IPS-18a (cell line): ENCODE data around the gene TMCC1.
"Not testable (repeated sequence)": the region's sequence is repeated elsewhere in the genome, so short reads cannot be mapped to it uniquely, and the experiment has no call there.

Experiments used
- H3K27ac ChIP-seq: one replicate; pipeline ENCODE4 v1.5.1; 2013; ENCODE audit warnings: low read length
- H3K27me3 ChIP-seq: one replicate; pipeline ENCODE4 v1.6.1; 2013; ENCODE audit warnings: mild to moderate bottlenecking, low read length; ENCODE audit not compliant: control insufficient read depth, insufficient read depth
- H3K36me3 ChIP-seq: one replicate; pipeline ENCODE4 v1.6.1; 2013; ENCODE audit warnings: low read depth, low read length; ENCODE audit not compliant: control insufficient read depth
- H3K4me1 ChIP-seq: one replicate; pipeline ENCODE4 v1.6.1; 2013; ENCODE audit warnings: low read depth, low read length; ENCODE audit not compliant: control insufficient read depth
- H3K4me3 ChIP-seq: one replicate; pipeline ENCODE4 v1.5.1; 2013; ENCODE audit warnings: low read length
- H3K9ac ChIP-seq: one replicate; pipeline ENCODE4 v1.6.1; 2013; ENCODE audit warnings: mild to moderate bottlenecking, low read length, moderate library complexity
- H3K9me3 ChIP-seq: one replicate; pipeline ENCODE4 v1.6.1; 2013; ENCODE audit warnings: low read depth, low read length; ENCODE audit not compliant: control insufficient read depth

Gene TMCC1

GRCh38 chr3:129617381-129618185 lies 275.9 kb downstream of the TMCC1 start:
- H3K36me3 ChIP-seq = no peaks in the 10 kb centered on the region
- no peak overlapping the region for H3K4me3 ChIP-seq
- no peaks in the 10 kb centered on the region for H3K27me3 ChIP-seq
- no peak overlapping the region for H3K9ac ChIP-seq
- H3K4me1 ChIP-seq = no peaks in the 10 kb centered on the region
- H3K27ac ChIP-seq = no peak overlapping the region
- H3K9me3 ChIP-seq = no peaks in the 10 kb centered on the region

GRCh38 chr3:129616713-129617112 lies 276.8 kb downstream of the TMCC1 start:
- H3K9me3 ChIP-seq = no peaks in the 10 kb centered on the region
- H3K27ac ChIP-seq = no peak overlapping the region
- no peak overlapping the region for H3K4me3 ChIP-seq
- H3K9ac ChIP-seq = no peak overlapping the region
- H3K4me1 ChIP-seq = peaks cover 5% of the 10 kb centered on the region
- no peaks in the 10 kb centered on the region for H3K27me3 ChIP-seq
- H3K36me3 ChIP-seq = no peaks in the 10 kb centered on the region

- no peaks in the 10 kb centered on the region for H3K27me3 ChIP-seq
- no peak overlapping the region for H3K27ac ChIP-seq
- peaks cover 5% of the 10 kb centered on the region for H3K4me1 ChIP-seq
- H3K9me3 ChIP-seq = no peaks in the 10 kb centered on the region
- H3K4me3 ChIP-seq = no peak overlapping the region
- no peak overlapping the region for H3K9ac ChIP-seq
- H3K36me3 ChIP-seq = no peaks in the 10 kb centered on the region
Measured at GRCh38 chr3:129616291-129616690, 277.2 kb downstream of the TMCC1 start.

GRCh38 chr3:129615751-129616281 lies 277.7 kb downstream of the TMCC1 start:
- no peaks in the 10 kb centered on the region for H3K27me3 ChIP-seq
- H3K4me3 ChIP-seq = no peak overlapping the region
- no peak overlapping the region for H3K9ac ChIP-seq
- no peak overlapping the region for H3K27ac ChIP-seq
- no peaks in the 10 kb centered on the region for H3K36me3 ChIP-seq
- H3K4me1 ChIP-seq = peaks cover 5% of the 10 kb centered on the region
- no peaks in the 10 kb centered on the region for H3K9me3 ChIP-seq

GRCh38 chr3:129614927-129615363 lies 278.6 kb downstream of the TMCC1 start:
- Histone ChIP-seq H3K9ac (no peak overlapping the region), H3K9me3 (no peaks in the 10 kb centered on the region), H3K4me3 (no peak overlapping the region), H3K27me3 (no peaks in the 10 kb centered on the region), H3K27ac (no peak overlapping the region), H3K36me3 (no peaks in the 10 kb centered on the region), H3K4me1 (peaks cover 5% of the 10 kb centered on the region)

- Histone ChIP-seq H3K36me3 (no peaks in the 10 kb centered on the region), H3K27ac (no peak overlapping the region), H3K9ac (no peak overlapping the region), H3K9me3 (no peaks in the 10 kb centered on the region), H3K27me3 (no peaks in the 10 kb centered on the region), H3K4me1 (peaks cover 5% of the 10 kb centered on the region), H3K4me3 (no peak overlapping the region)
Measured at GRCh38 chr3:129614435-129614834, 279.1 kb downstream of the TMCC1 start.

- Histone ChIP-seq H3K27me3 (peaks cover 3% of the 10 kb centered on the region), H3K4me1 (peaks cover 9% of the 10 kb centered on the region), H3K9me3 (no peaks in the 10 kb centered on the region), H3K27ac (no peak overlapping the region), H3K4me3 (no peak overlapping the region), H3K36me3 (no peaks in the 10 kb centered on the region), H3K9ac (no peak overlapping the region)
Measured at GRCh38 chr3:129613367-129613740, 280.2 kb downstream of the TMCC1 start.

- Histone ChIP-seq H3K4me1 (peaks cover 9% of the 10 kb centered on the region), H3K27ac (no peak overlapping the region), H3K9ac (no peak overlapping the region)
Measured at GRCh38 chr3:129612534-129613366, 280.8 kb downstream of the TMCC1 start.

GRCh38 chr3:129611812-129612533 lies 281.5 kb downstream of the TMCC1 start:
- Histone ChIP-seq H3K4me1 (peaks cover 13% of the 10 kb centered on the region), H3K27me3 (peaks cover 17% of the 10 kb centered on the region), H3K36me3 (no peaks in the 10 kb centered on the region), H3K27ac (no peak overlapping the region), H3K9me3 (no peaks in the 10 kb centered on the region), H3K9ac (no peak overlapping the region), H3K4me3 (no peak overlapping the region)

More at GRCh38 chr3:129612534-129613366, 280.8 kb downstream of the TMCC1 start:
- Histone ChIP-seq H3K27me3 (peaks cover 10% of the 10 kb centered on the region), H3K36me3 (no peaks in the 10 kb centered on the region), H3K9me3 (no peaks in the 10 kb centered on the region), H3K4me3 (no peak overlapping the region)

- H3K4me1 ChIP-seq = peaks cover 13% of the 10 kb centered on the region
- peaks cover 18% of the 10 kb centered on the region for H3K27me3 ChIP-seq
- H3K27ac ChIP-seq = no peak overlapping the region
- no peaks in the 10 kb centered on the region for H3K9me3 ChIP-seq
- H3K4me3 ChIP-seq = no peak overlapping the region
- H3K9ac ChIP-seq = no peak overlapping the region
- H3K36me3 ChIP-seq = no peaks in the 10 kb centered on the region
Measured at GRCh38 chr3:129611446-129611800, 282.1 kb downstream of the TMCC1 start.

GRCh38 chr3:129610794-129611445 lies 282.6 kb downstream of the TMCC1 start:
- H3K27ac ChIP-seq, H3K9me3 ChIP-seq, H3K4me3 ChIP-seq, H3K36me3 ChIP-seq, H3K9ac ChIP-seq: not testable (repeated sequence)
- Histone ChIP-seq H3K4me1 (peaks cover 13% of the 10 kb centered on the region), H3K27me3 (peaks cover 22% of the 10 kb centered on the region)
